ENCODE results near the gene MUC2. TPM values are rescaled to one million over a fixed set of nuclear protein-coding genes. Genes with fewer than 3 reads are reported as not detected.

The MUC2 gene
- total and polyA plus RNA-seq, 2 of the 4 experiments (the other 2 are of a cell fraction) = not detected

DNA sequence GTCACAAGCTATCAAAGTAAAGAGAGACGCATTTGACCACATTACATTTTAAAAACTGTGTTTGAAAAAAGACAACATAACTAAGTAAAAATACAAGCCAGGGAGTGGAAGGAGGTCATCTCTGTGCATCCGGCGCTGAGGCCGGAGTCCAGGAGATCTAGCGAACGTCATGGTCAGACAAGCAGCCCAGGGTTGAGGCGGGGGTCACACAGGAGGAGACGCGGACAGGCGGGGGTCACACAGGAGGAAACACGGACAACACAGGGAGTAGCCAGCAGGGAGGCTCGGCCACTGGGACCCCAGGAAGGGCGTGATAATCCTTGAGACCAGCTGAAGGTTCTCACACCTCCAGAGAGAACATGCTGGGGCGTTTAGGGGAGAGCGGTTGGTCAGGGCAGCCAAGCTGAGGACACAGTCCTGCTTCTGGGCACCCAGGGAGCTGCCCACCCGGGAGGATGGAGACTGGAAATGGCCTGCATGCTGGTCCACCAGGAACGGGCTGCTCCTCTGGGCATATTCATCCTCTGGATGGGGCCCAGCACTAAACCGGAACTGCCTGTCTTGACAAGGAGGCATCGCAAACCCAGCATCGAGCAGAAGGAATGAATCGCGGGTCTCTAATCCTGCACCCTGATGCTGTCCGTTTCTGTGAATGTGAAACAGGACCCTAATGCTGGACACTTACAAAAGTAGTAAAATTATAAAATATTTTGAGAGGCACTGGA lies 42.2 kb downstream of the MUC2 start:
- 50% methylated on average over 11 of the region's 23 CpGs; no CpG with 5 or more reads in 1 of the 2 experiments for WGBS, 2 experiments (ENCODE audit: extremely low coverage in 2 of 2, insufficient read length in 1 of 2)
- Histone ChIP-seq H2AK9ac (replicated peaks; ENCODE audit: low read depth, low read length, poor library complexity) (no peak overlapping the region), H3K9ac (ENCODE audit: low read depth, low read length) (no peak overlapping the region), H4K91ac (ENCODE audit: insufficient read depth, low read depth, low read length) (no peak overlapping the region), H4K8ac (ENCODE audit: low read depth in 2 of 2, low read length in 2 of 2) (no peak overlapping the region), H2AK5ac (ENCODE audit: low read depth, low read length) (no peak overlapping the region; the same call in 1 of the 2 replicates), H2BK15ac (ENCODE audit: low read depth, low read length) (no peak overlapping the region), H3K36me3 (ENCODE audit: control insufficient read depth, insufficient read depth, low read length) (no peaks in the 10 kb centered on the region), H3K4ac (ENCODE audit: low read depth, low read length) (no peak overlapping the region), H4K5ac (ENCODE audit: low read depth, low read length) (no peak overlapping the region), H3K56ac (ENCODE audit: extremely low read depth, insufficient read depth, low read length) (no peak overlapping the region), H3K14ac (replicated peaks; ENCODE audit: low read depth, low read length) (no peak overlapping the region), H3K27ac (ENCODE audit: insufficient read depth, low read length) (no peak overlapping the region), H3K79me1 (ENCODE audit: low read depth in 1 of 2, low read length in 2 of 2) (no peaks in the 10 kb centered on the region), H2BK120ac (ENCODE audit: low read depth, low read length) (no peak overlapping the region), H2BK20ac (ENCODE audit: low read depth, low read length) (no peak overlapping the region), H3K4me3 (ENCODE audit: insufficient read depth, low read depth, low read length) (no peak overlapping the region), H2BK5ac (ENCODE audit: low read depth, low read length, poor library complexity, severe bottlenecking) (no peak overlapping the region), H3K4me1 (ENCODE audit: control insufficient read depth, insufficient read depth, low read length) (no peaks in the 10 kb centered on the region), H4K20me1 (ENCODE audit: insufficient read depth, low read length) (no peaks in the 10 kb centered on the region), H3K23ac (ENCODE audit: low read depth, low read length) (no peak overlapping the region), H3K9me3 (ENCODE audit: control insufficient read depth, insufficient read depth, low read length) (no peaks in the 10 kb centered on the region), H2AFZ (replicated peaks; ENCODE audit: low read length, poor library complexity) (peak overlapping the region; percentile 8), H3K18ac (ENCODE audit: low read depth, low read length) (no peak overlapping the region), H3K27me3 (ENCODE audit: control insufficient read depth, insufficient read depth, low read length) (peaks cover 16% of the 10 kb centered on the region; the same call in 1 of the 2 replicates), H3K9me1 (ENCODE audit: insufficient read depth, low read length) (no peaks in the 10 kb centered on the region), H3K4me2 (ENCODE audit: low read depth, low read length) (no peak overlapping the region)
- no TSS peak for BruUV-seq (replicated peaks)
- dilution Hi-C loops (cut with HindIII; ENCODE audit: low sequenced_read_pairs, unreplicated experiment) (no loop called here), in situ Hi-C loops (cut with MboI; ENCODE audit: low sequenced_read_pairs) (no loop called here), intact Hi-C loops (cut with micrococcal nuclease) (no loop called here)
- TF ChIP-seq NFE2L2 (IDR thresholded peaks at IDR 0.05; ENCODE audit: low read depth, low read length) = no peak
- TF ChIP-seq, protein P1, sequence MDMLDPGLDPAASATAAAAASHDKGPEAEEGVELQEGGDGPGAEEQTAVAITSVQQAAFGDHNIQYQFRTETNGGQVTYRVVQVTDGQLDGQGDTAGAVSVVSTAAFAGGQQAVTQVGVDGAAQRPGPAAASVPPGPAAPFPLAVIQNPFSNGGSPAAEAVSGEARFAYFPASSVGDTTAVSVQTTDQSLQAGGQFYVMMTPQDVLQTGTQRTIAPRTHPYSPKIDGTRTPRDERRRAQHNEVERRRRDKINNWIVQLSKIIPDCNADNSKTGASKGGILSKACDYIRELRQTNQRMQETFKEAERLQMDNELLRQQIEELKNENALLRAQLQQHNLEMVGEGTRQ (IDR thresholded peaks at IDR 0.05; ENCODE audit: low read depth, low read length) = no peak
- no peak for TF ChIP-seq FOS (IDR thresholded peaks at IDR 0.05; ENCODE audit: low read depth, low read length)
- no peak for TF ChIP-seq MAZ (IDR thresholded peaks at IDR 0.05; ENCODE audit: borderline replicate concordance, low read depth, low read length)
- no peak for TF ChIP-seq SMC3 (IDR thresholded peaks at IDR 0.05; ENCODE audit: low read depth, low read length)
- no peak for TF ChIP-seq BHLHE40 (IDR thresholded peaks at IDR 0.05; ENCODE audit: low read depth, low read length)
- TF ChIP-seq RFX5 (IDR thresholded peaks at IDR 0.05; ENCODE audit: low read depth, low read length) = no peak
- TF ChIP-seq RCOR1 (IDR thresholded peaks at IDR 0.05; ENCODE audit: insufficient replicate concordance, low read length) = no peak
- TF ChIP-seq CHD1 (IDR thresholded peaks at IDR 0.05; ENCODE audit: low read depth, low read length) = no peak
- TF ChIP-seq, protein P2, sequence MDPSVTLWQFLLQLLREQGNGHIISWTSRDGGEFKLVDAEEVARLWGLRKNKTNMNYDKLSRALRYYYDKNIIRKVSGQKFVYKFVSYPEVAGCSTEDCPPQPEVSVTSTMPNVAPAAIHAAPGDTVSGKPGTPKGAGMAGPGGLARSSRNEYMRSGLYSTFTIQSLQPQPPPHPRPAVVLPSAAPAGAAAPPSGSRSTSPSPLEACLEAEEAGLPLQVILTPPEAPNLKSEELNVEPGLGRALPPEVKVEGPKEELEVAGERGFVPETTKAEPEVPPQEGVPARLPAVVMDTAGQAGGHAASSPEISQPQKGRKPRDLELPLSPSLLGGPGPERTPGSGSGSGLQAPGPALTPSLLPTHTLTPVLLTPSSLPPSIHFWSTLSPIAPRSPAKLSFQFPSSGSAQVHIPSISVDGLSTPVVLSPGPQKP (IDR thresholded peaks at IDR 0.05; ENCODE audit: borderline replicate concordance, low read depth, low read length) = no peak
- ATAC-seq (ENCODE audit: low read depth) (no peak), DNase-seq (no peak)
- POLR2A ChIA-PET (ENCODE audit: unreplicated experiment) = no interaction called here
- CTCF ChIA-PET = no interaction called here

Measured in IMR-90 (cell line).